ENCODE measurements around the gene TMEM121B. TPM values are rescaled to one million over a fixed set of nuclear protein-coding genes. Genes with fewer than 3 reads are reported as not detected.

TMEM121B gene
- total and polyA plus RNA-seq, 4 donors, result 0.15 to 0.87 (median 0.59) TPM

DNA sequence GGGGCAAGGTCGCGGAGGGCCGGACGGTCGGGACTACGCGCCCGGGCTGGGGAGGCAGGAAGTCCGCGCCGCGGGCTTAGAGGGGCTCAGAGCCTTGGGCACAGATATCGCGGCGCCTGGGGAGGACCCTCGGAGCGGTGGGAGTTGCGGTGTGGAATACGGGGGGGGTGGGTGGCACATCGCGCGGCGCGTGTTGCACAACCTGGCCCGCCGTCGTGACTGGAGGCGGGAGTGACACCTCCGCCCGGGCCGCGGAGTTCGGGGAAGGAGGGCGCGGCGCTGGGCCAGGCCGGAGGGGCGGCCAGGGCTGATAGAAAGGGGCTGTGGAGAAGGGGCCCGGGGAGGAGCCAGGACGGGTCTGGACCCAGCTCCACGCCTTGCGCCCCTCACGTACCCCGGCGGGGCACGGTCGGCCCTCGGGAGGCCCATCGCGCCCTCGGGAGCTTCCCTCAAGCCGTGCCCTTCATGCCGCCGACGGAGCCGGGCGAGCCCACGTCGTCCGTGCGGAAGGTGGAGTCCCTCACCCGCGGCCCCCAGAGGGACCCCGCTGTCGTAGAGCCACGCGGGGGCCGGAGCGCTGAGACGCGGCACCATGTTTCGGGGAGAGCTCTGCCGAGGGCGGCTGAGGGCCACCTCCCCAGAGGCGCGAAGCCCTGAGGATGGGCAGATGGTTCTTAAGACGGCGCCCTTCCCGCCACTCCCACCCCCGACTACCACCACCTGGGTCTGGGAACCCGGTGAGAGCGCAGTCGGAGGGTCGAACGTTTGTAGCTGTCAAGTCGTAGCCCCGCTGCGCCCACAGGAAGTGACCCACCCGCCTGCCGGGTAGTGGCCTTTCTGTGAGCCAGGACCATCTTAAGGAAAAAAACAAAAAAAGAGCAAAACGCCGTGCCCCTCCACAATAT is 35.6 kb downstream of the TMEM121B start:
- Histone ChIP-seq H3K36me3 (ENCODE audit: control insufficient read depth in 1 of 2, insufficient read depth in 2 of 2, low read length in 1 of 2) (no peaks in the 10 kb centered on the region), H3K27ac (ENCODE audit: low read depth in 1 of 2, low read length in 2 of 2) (peak overlapping the region in 1 of 2 donors; percentile 6), H3K9me3 (ENCODE audit: control insufficient read depth, low read length) (no peaks in the 10 kb centered on the region), H3K4me3 (ENCODE audit: low read length in 2 of 2) (peak overlapping the region; percentile 71 to 95), H3K4me1 (ENCODE audit: control insufficient read depth in 1 of 2, insufficient read depth in 2 of 2, low read length in 2 of 2) (peaks cover 0 to 4% of the 10 kb centered on the region in 2 donors), H3K27me3 (ENCODE audit: control insufficient read depth in 1 of 2, insufficient read depth in 2 of 2, low read length in 1 of 2) (no peaks in the 10 kb centered on the region)
- 6 to 7% methylated on average over 61 to 92 of the region's 92 CpGs for WGBS, 2 donors
- intact Hi-C loops (cut with DNase I), result loop anchor here in 1 of 2 donors (2.0 to 5.0 kb wide), 2 partner anchors 73 to 87 kb away; partner anchors contain the start of gene HDHD5
- peak in 1 of 2 donors; percentile 81 for DNase-seq
- ATAC-seq (ENCODE audit: low FRiP score), result peak; percentile 70

DNA sequence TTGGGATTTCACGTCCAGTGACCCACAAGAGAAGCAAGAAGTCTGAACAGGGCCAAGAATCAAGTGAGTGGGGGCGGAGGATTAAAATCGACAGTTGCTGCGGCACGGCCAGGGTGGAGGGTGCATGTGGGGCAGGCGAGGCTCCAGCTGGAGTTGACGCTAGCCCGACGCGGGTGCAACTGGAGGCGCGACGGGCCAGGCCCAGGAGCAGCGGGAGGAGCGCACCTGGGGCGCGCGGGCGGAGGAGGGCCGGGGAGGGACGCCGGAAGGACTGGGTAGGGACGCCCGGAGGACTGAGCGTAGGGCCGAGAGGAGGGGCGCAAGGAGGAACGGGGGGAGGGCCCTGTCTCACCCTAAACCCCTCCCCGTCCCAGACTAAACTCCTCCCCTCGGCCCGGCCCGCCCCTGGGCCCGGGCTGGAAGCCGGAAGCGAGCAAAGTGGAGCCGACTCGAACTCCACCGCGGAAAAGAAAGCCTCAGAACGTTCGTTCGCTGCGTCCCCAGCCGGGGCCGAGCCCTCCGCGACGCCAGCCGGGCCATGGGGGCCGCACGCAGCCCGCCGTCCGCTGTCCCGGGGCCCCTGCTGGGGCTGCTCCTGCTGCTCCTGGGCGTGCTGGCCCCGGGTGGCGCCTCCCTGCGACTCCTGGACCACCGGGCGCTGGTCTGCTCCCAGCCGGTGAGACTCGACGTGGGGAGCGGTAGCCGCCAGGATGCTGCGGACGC is 36.4 kb downstream of the TMEM121B start, which contains the start of gene IL17RA:
Gene IL17RA (plus strand): TSS at position 447 of the 723 bp plus-strand sequence. CDS start 92 bp downstream, at position 539.
- WGBS, 2 donors, result 1% methylated on average over 60 to 68 of the region's 68 CpGs
- intact Hi-C loops (cut with DNase I), result loop anchor here in 1 of 2 donors (2.0 to 5.0 kb wide), 2 partner anchors 74 to 88 kb away; partner anchors contain the start of gene HDHD5

DNA sequence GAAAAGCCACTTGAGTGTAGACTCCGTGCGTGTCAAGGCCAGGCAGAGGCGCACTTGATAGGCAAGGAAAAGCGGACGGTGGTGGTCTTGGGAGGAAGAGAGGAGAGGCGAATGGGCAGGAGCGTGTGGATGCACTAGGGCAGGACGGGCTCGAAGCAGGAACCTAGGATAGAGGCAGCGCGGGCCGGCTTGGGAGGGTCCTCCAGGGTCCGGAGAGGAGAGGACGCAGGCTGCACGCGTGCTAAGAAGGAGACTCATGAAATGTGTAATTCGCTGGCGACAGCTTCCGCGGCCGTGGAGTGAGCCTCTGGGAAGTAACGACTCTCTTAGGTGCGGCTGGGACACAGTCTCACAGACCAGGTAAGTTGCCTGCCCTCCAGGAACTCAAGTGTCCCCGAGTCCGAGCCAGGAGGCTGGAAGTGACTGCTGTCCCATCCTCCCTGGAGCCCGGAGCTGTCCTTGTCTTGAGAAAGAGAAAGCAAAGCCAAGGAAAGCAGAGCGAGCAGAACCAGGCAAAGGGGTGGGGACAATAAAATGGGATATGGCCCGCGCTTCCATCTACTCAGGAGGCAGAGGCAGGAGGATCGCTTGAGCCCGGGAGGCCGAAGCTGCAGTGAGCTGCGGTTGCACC is 37.2 kb downstream of the TMEM121B start:
- DNase-seq, result peak in 1 of 2 donors; percentile 59
- Histone ChIP-seq H3K27me3 (ENCODE audit: control insufficient read depth in 1 of 2, insufficient read depth in 2 of 2, low read length in 1 of 2) (no peaks in the 10 kb centered on the region), H3K4me3 (ENCODE audit: low read length in 2 of 2) (no peak overlapping the region), H3K9me3 (ENCODE audit: control insufficient read depth, low read length) (no peaks in the 10 kb centered on the region), H3K4me1 (ENCODE audit: control insufficient read depth in 1 of 2, insufficient read depth in 2 of 2, low read length in 2 of 2) (peaks cover 0 to 4% of the 10 kb centered on the region in 2 donors), H3K27ac (ENCODE audit: low read depth in 1 of 2, low read length in 2 of 2) (no peak overlapping the region), H3K36me3 (ENCODE audit: control insufficient read depth in 1 of 2, insufficient read depth in 2 of 2, low read length in 1 of 2) (no peaks in the 10 kb centered on the region)
- ATAC-seq (ENCODE audit: low FRiP score), result no peak
- intact Hi-C loops (cut with DNase I), result loop anchor here in 1 of 2 donors (2.0 kb wide), 1 partner anchor 75 kb away; the partner anchor contains the start of gene HDHD5
- 84 to 85% methylated on average over 33 of the region's 33 CpGs for WGBS, 2 donors

More for the DNA sequence above, 36.4 kb downstream of the TMEM121B start, which contains the start of gene IL17RA:
- H3K4me1 ChIP-seq (ENCODE audit: control insufficient read depth in 1 of 2, insufficient read depth in 2 of 2, low read length in 2 of 2), result peaks cover 0 to 4% of the 10 kb centered on the region in 2 donors
- no peaks in the 10 kb centered on the region for H3K27me3 ChIP-seq (ENCODE audit: control insufficient read depth in 1 of 2, insufficient read depth in 2 of 2, low read length in 1 of 2)
- no peaks in the 10 kb centered on the region for H3K36me3 ChIP-seq (ENCODE audit: control insufficient read depth in 1 of 2, insufficient read depth in 2 of 2, low read length in 1 of 2)
- ATAC-seq (ENCODE audit: low FRiP score) (peak; percentile 97), DNase-seq (peak; percentile 95 to 96)
- H3K9me3 ChIP-seq (ENCODE audit: control insufficient read depth, low read length), result no peaks in the 10 kb centered on the region
- peak within 1 kb of the TSS; percentile 71 to 95 for H3K4me3 ChIP-seq (ENCODE audit: low read length in 2 of 2)
- peak within 1 kb of the TSS in 1 of 2 donors; percentile 35 for H3K27ac ChIP-seq (ENCODE audit: low read depth in 1 of 2, low read length in 2 of 2)

DNA sequence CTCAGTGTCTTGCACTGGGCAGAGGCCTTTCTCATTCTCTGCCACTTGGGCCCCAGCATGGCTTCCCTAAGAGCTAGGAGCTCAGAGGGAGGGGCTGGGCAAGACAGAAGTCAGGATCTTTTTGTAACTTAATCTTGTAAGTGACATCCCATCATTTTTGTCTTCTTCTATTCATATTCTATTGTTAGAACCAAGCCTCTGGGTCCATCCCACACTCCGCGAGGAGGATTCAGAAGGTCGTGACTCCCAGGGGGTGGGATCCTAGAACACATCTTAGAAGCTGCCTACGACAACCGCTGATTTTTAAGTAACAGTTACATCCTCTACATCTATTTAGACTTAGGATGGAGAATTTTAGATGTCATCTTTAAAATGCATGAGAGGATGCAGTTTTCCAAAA is 37.9 kb downstream of the TMEM121B start:
- H3K27ac ChIP-seq (ENCODE audit: low read depth in 1 of 2, low read length in 2 of 2), result no peak overlapping the region

DNA sequence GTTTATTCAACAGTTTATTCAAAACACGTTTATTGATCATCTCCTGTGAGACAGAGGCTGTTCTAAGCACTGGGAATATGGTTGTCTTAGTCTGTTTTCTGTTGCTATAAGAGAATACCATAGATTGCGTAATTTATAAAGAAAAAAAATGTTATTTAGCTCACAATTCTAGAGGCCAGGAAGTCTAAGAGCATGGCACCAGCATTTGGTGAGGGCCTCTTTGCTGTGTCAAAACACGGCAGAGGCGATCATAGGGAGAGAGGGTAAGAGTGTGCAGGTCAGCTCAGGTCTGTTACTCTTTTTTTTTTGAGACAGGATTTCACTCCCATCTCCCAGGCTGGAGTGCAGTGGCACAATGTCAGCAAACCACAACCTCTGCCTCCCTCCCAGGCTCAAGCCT is 41.6 kb downstream of the TMEM121B start:
- DNase-seq (no peak), ATAC-seq (ENCODE audit: low FRiP score) (no peak)
- Histone ChIP-seq H3K27ac (ENCODE audit: low read depth in 1 of 2, low read length in 2 of 2) (no peak overlapping the region), H3K4me3 (ENCODE audit: low read length in 2 of 2) (no peak overlapping the region), H3K36me3 (ENCODE audit: control insufficient read depth in 1 of 2, insufficient read depth in 2 of 2, low read length in 1 of 2) (no peaks in the 10 kb centered on the region), H3K9me3 (ENCODE audit: control insufficient read depth, low read length) (no peaks in the 10 kb centered on the region), H3K27me3 (ENCODE audit: control insufficient read depth in 1 of 2, insufficient read depth in 2 of 2, low read length in 1 of 2) (no peaks in the 10 kb centered on the region), H3K4me1 (ENCODE audit: control insufficient read depth in 1 of 2, insufficient read depth in 2 of 2, low read length in 2 of 2) (no peaks in the 10 kb centered on the region)
- intact Hi-C loops (cut with DNase I), result no loop called here
- WGBS, 2 donors, result 67 to 79% methylated on average over 4 of the region's 4 CpGs

More for the DNA sequence above, 37.9 kb downstream of the TMEM121B start:
- Histone ChIP-seq H3K36me3 (ENCODE audit: control insufficient read depth in 1 of 2, insufficient read depth in 2 of 2, low read length in 1 of 2) (no peaks in the 10 kb centered on the region), H3K27me3 (ENCODE audit: control insufficient read depth in 1 of 2, insufficient read depth in 2 of 2, low read length in 1 of 2) (no peaks in the 10 kb centered on the region), H3K4me1 (ENCODE audit: control insufficient read depth in 1 of 2, insufficient read depth in 2 of 2, low read length in 2 of 2) (peaks cover 0 to 4% of the 10 kb centered on the region in 2 donors), H3K9me3 (ENCODE audit: control insufficient read depth, low read length) (no peaks in the 10 kb centered on the region), H3K4me3 (ENCODE audit: low read length in 2 of 2) (no peak overlapping the region)
- DNase-seq (no peak), ATAC-seq (ENCODE audit: low FRiP score) (no peak)
- intact Hi-C loops (cut with DNase I), result no loop called here
- WGBS, 2 donors, result 96% methylated on average over 5 of the region's 5 CpGs

DNA sequence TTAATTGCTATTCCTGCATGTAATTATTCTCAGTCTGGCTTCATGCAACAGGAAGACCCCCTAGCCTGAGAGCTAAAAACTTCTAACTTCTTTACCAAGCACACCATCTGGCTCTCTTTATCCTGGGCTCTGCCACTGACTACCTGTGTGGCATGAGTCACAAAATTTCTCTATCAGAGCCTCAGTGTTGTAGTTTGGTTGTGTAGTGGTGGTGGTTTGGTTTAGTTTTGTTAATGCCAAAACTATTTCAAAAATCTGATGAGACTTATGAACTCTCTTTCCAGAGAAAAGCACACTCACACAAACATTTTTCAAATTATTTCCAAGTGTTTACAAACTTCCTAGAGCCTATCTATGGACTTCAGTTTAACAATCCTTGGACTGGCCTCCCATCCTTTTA is 43.9 kb downstream of the TMEM121B start:
- intact Hi-C loops (cut with DNase I), result no loop called here
- no peak overlapping the region for H3K27ac ChIP-seq (ENCODE audit: low read depth in 1 of 2, low read length in 2 of 2)

DNA sequence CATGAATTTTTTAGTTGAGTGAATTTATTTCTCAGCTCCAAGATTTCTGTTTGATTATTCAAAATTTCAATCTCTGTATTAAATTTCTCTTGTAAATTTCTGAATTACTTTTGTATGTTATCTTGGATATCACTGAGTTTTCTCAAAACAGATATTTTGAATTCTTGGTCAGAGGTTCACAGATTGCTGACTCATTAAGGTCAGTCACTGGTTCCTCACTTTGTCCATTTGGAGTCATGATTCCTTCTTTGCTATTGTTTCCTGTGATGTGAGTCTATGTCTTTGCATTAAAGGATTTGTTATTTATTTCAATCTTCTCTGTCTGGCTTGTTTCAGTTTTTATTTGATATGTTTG is 46.5 kb downstream of the TMEM121B start:
- Histone ChIP-seq H3K4me1 (ENCODE audit: control insufficient read depth in 1 of 2, insufficient read depth in 2 of 2, low read length in 2 of 2) (no peaks in the 10 kb centered on the region), H3K4me3 (ENCODE audit: low read length in 2 of 2) (no peak overlapping the region), H3K36me3 (ENCODE audit: control insufficient read depth in 1 of 2, insufficient read depth in 2 of 2, low read length in 1 of 2) (no peaks in the 10 kb centered on the region), H3K27ac (ENCODE audit: low read depth in 1 of 2, low read length in 2 of 2) (no peak overlapping the region), H3K9me3 (ENCODE audit: control insufficient read depth, low read length) (no peaks in the 10 kb centered on the region), H3K27me3 (ENCODE audit: control insufficient read depth in 1 of 2, insufficient read depth in 2 of 2, low read length in 1 of 2) (no peaks in the 10 kb centered on the region)
- DNase-seq, result no peak
- ATAC-seq (ENCODE audit: low FRiP score), result no peak
- intact Hi-C loops (cut with DNase I), result loop anchor here (2.0 to 5.0 kb wide), 3 partner anchors 98 to 428 kb away; no protein-coding TSS in a partner anchor

More for the DNA sequence above, 43.9 kb downstream of the TMEM121B start:
- Histone ChIP-seq H3K9me3 (ENCODE audit: control insufficient read depth, low read length) (no peaks in the 10 kb centered on the region), H3K4me3 (ENCODE audit: low read length in 2 of 2) (no peak overlapping the region), H3K36me3 (ENCODE audit: control insufficient read depth in 1 of 2, insufficient read depth in 2 of 2, low read length in 1 of 2) (no peaks in the 10 kb centered on the region), H3K27me3 (ENCODE audit: control insufficient read depth in 1 of 2, insufficient read depth in 2 of 2, low read length in 1 of 2) (no peaks in the 10 kb centered on the region), H3K4me1 (ENCODE audit: control insufficient read depth in 1 of 2, insufficient read depth in 2 of 2, low read length in 2 of 2) (no peaks in the 10 kb centered on the region)
- ATAC-seq (ENCODE audit: low FRiP score) (no peak), DNase-seq (no peak)

DNA sequence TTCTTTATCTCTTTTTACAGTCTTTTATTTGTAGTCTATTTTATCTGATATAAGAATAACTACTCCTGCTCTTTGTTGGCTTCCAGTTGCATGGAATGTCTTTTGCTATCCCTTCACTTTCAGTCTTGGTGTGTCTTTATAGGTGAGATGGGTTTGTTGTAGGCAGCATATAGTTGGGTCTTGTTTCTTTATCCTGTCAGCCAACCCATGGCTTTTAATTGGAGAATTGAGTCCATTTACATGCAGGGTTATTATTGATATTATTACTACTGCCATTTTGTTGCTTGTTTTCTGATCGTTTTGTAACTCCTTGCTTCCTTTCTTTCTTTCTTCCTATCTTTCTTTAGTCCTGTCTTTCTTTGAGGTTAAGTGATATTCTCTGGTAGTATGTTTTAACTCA is 48.3 kb downstream of the TMEM121B start:
- DNase-seq (no peak), ATAC-seq (ENCODE audit: low FRiP score) (no peak)
- Histone ChIP-seq H3K9me3 (ENCODE audit: control insufficient read depth, low read length) (no peaks in the 10 kb centered on the region), H3K27ac (ENCODE audit: low read depth in 1 of 2, low read length in 2 of 2) (no peak overlapping the region), H3K4me3 (ENCODE audit: low read length in 2 of 2) (no peak overlapping the region), H3K4me1 (ENCODE audit: control insufficient read depth in 1 of 2, insufficient read depth in 2 of 2, low read length in 2 of 2) (no peaks in the 10 kb centered on the region), H3K27me3 (ENCODE audit: control insufficient read depth in 1 of 2, insufficient read depth in 2 of 2, low read length in 1 of 2) (no peaks in the 10 kb centered on the region), H3K36me3 (ENCODE audit: control insufficient read depth in 1 of 2, insufficient read depth in 2 of 2, low read length in 1 of 2) (no peaks in the 10 kb centered on the region)
- 57 to 68% methylated on average over 1 of the region's 1 CpG for WGBS, 2 donors
- intact Hi-C loops (cut with DNase I), result loop anchor here in 1 of 2 donors (5.0 kb wide), 2 partner anchors 99 to 429 kb away; no protein-coding TSS in a partner anchor
